Stimulated activated effector memory CD8-positive, alpha-beta T cell treated with anti-CD3 and anti-CD28 coated beads, Interleukin-12 subunit alpha, Interleukin-12 subunit beta, amount 100 ng/mL, for 72 hours (primary cell): Measurements from ENCODE around the gene ZNF668.
A peak's percentile ranks its signal among the peaks of the same experiment; 100 is the strongest.

Experiments used
- ATAC-seq: fragments of 150-1000 bp; cut with Tn5 transposase; 2 replicates; pipeline ENCODE4 v1.10.0; 2021
- DNase-seq, 2 donors: peaks; one replicate each; pipeline ENCODE4 v3.0.0; 2021 to 2022; ENCODE audit warnings: low spot score in 2 of 2
- H3K27ac Mint-ChIP-seq: one replicate; pipeline ENCODE4 v1.8.0; 2022; ENCODE audit warnings: mild to moderate bottlenecking, mixed read lengths
- H3K36me3 Mint-ChIP-seq: one replicate; pipeline ENCODE4 v1.8.0; 2022; ENCODE audit warnings: mild to moderate bottlenecking, mixed read lengths
- H3K4me1 Mint-ChIP-seq: one replicate; pipeline ENCODE4 v1.8.0; 2022; ENCODE audit warnings: mixed read lengths
- H3K4me3 Mint-ChIP-seq: one replicate; pipeline ENCODE4 v1.8.0; 2022; ENCODE audit warnings: mild to moderate bottlenecking, mixed read lengths
- H3K9me3 Mint-ChIP-seq: one replicate; pipeline ENCODE4 v1.8.0; 2022; ENCODE audit warnings: mixed read lengths

The ZNF668 gene

DNA sequence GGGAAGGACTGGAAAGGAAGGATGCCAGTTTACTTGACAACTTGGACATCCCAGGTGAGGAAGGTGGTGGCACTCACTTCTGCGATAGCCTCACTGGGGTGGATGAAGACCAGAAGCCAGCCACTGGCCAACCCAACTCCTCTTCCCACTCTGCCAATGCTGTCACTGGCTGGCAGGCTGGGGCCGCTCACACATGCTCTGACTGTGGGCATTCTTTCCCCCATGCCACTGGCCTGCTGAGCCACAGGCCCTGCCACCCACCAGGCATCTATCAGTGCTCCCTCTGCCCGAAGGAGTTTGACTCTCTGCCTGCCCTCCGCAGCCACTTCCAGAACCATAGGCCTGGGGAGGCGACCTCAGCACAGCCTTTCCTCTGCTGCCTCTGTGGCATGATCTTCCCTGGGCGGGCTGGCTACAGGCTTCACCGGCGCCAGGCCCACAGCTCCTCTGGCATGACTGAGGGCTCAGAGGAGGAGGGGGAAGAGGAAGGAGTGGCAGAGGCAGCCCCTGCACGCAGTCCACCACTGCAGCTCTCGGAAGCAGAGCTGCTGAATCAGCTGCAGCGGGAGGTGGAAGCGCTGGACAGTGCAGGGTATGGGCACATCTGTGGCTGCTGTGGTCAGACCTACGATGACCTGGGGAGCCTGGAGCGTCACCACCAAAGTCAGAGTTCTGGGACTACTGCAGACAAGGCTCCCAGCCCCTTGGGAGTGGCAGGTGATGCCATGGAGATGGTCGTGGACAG, 4.7 kb upstream of the ZNF668 start:
- H3K4me1 Mint-ChIP-seq, result peaks cover 62% of the 10 kb centered on the region

DNA sequence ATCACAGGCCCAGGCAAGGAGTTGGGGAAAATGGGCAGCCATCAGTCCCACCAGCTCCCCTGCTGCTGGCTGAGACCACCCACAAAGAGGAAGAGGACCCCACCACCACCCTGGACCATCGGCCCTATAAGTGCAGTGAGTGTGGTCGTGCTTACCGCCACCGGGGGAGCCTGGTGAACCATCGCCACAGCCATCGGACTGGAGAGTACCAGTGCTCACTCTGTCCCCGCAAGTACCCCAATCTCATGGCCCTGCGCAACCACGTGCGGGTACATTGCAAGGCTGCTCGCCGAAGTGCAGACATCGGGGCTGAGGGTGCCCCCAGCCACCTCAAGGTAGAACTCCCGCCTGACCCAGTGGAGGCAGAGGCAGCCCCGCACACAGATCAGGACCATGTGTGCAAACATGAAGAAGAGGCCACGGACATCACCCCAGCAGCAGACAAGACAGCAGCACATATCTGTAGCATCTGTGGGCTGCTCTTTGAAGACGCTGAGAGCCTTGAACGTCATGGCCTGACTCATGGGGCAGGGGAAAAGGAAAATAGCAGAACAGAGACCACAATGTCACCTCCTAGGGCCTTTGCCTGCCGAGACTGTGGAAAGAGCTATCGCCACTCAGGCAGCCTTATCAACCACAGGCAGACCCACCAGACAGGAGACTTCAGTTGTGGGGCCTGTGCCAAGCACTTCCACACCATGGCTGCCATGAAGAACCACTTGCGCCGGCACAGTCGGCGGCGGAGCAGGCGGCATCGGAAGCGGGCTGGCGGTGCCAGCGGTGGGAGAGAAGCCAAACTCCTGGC, 3.8 kb upstream of the ZNF668 start:
- Mint-ChIP-seq H3K36me3 (peaks cover 78% of the 10 kb centered on the region), H3K27ac (peak overlapping the region; percentile 40), H3K4me3 (no peak overlapping the region), H3K9me3 (no peaks in the 10 kb centered on the region), H3K4me1 (peaks cover 63% of the 10 kb centered on the region)
- ATAC-seq, result no peak
- DNase-seq, result no peak

More for the DNA sequence above, 4.7 kb upstream of the ZNF668 start:
- DNase-seq (no peak), ATAC-seq (no peak)
- H3K36me3 Mint-ChIP-seq, result peaks cover 78% of the 10 kb centered on the region
- H3K9me3 Mint-ChIP-seq, result no peaks in the 10 kb centered on the region
- H3K27ac Mint-ChIP-seq, result peak overlapping the region; percentile 67
- H3K4me3 Mint-ChIP-seq, result no peak overlapping the region

DNA sequence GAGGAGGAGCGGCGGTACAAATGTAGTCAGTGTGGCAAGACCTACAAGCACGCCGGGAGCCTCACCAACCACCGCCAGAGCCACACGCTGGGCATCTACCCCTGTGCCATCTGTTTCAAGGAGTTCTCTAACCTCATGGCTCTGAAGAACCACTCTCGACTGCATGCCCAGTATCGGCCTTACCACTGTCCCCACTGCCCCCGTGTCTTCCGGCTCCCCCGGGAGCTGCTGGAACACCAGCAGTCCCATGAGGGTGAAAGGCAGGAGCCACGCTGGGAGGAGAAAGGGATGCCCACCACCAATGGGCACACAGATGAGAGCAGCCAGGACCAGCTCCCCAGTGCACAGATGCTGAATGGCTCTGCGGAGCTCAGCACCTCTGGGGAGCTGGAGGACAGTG, 3.0 kb upstream of the ZNF668 start:
- Mint-ChIP-seq H3K9me3 (no peaks in the 10 kb centered on the region), H3K36me3 (peaks cover 77% of the 10 kb centered on the region), H3K4me1 (peaks cover 66% of the 10 kb centered on the region), H3K4me3 (no peak overlapping the region), H3K27ac (peak overlapping the region; percentile 40)
- ATAC-seq (no peak), DNase-seq (no peak)

DNA sequence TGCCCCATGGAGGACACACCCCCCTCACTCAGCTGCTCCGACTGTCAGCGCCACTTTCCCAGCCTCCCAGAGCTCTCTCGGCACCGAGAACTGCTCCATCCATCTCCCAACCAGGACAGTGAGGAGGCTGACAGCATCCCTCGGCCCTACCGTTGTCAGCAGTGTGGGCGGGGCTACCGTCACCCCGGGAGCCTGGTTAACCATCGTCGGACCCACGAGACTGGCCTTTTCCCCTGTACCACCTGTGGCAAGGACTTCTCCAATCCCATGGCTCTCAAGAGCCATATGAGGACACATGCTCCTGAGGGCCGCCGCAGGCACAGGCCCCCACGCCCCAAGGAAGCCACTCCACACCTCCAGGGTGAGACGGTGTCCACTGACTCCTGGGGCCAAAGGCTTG, 2.3 kb upstream of the ZNF668 start:
- H3K36me3 Mint-ChIP-seq, result peaks cover 70% of the 10 kb centered on the region
- DNase-seq (peak in 1 of 2 donors; percentile 46), ATAC-seq (no peak)
- H3K27ac Mint-ChIP-seq, result peak overlapping the region; percentile 40
- H3K9me3 Mint-ChIP-seq, result no peaks in the 10 kb centered on the region
- peak overlapping the region; percentile 37 for H3K4me3 Mint-ChIP-seq
- peaks cover 66% of the 10 kb centered on the region for H3K4me1 Mint-ChIP-seq

DNA sequence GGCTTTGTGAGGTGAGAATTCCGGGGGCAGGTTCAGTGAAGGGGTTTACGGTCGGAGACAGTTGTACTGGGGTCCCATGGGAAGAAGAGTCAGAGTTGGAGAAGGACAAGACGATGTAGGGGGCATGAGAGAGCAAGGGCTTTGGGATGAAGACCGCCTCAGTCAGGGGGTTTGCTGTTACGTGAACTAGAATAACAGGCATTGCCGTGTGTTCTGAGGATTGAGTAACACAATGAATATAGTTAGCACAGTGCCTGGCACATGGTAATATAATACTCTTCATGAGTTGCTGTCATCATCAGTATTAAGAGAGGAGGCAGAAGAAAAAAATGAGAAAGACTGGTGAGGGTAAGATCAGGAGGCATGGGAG, 759 bp upstream of the ZNF668 start:
- Mint-ChIP-seq H3K36me3 (peaks cover 56% of the 10 kb centered on the region), H3K27ac (peak overlapping the region; percentile 97), H3K4me1 (peaks cover 52% of the 10 kb centered on the region), H3K9me3 (no peaks in the 10 kb centered on the region), H3K4me3 (peak overlapping the region; percentile 94)
- no peak for DNase-seq
- ATAC-seq, result no peak

DNA sequence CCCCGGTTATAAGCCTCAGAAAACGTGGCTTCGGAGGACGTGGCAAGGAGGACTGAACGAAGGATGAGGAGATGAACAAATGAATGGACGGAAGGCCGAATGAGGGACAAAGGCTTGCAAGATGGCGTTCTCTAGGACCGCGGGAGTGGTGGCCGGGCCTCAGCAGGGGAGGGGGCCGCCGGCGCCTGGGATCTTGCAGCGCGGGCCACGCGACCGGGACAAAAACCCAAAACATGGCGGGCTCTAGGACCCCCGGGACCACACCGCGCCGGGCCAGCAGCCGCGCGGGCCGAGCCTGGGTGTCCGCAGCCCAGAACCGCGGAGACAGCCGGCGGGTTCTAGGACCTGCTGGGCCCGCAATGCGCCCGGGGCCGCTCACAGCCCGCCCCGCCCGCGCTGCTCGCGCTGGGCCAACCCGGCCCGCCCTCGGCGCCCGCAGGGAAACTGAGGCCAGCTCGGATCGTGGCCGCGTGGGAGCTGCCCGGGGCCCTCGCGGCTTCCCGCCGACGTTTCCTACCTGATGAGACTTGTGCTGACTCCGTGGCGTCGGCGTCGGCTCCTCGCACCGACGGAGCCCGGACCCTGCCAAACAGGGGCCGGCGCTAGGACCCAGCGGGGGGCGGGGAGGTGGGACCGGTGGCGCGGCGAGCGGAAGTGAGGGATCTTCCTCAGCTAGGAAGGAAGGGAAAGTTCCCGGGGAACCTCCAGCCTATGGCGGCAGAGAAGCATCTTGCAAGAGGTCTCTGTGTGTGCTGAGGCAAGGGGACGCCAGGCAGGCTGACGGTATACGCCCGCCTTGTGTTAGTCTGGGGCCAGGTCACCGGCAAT, 684 bp downstream of the ZNF668 start:
- DNase-seq (peak; percentile 85 to 97), ATAC-seq (peak; percentile 72)
- Mint-ChIP-seq H3K27ac (peak overlapping the region; percentile 97), H3K9me3 (no peaks in the 10 kb centered on the region), H3K4me3 (peak overlapping the region; percentile 94), H3K4me1 (peaks cover 50% of the 10 kb centered on the region), H3K36me3 (peaks cover 43% of the 10 kb centered on the region)

DNA sequence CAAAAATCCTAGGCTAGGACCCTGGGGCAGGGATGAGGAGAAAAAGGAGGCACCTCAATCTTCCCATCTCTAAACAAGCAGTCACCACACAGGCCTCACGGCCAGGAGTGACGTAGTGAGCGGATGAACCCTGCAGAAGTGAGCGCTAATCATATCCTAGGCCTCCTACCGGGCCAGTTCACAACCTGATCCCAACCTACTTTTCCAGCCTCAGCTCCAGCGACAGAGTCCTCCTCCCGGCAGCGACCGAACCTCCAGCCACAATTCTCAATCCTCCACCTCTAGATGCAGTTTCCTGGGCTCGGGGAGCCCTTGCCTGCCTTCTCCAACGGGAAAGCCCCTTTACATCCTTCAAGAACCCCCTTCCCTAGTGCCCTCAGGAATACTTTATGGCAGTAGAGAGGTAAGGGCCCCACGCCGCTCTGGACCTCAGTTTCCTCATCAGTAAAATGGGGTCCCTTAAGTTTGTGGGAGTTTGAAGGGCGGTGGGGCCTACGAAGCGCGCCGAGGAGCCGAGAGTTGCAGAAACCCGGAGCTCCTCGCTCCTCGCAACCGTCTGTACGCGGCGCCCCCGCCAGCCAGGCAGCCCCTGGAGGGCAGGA, 1.4 kb downstream of the ZNF668 start:
- no peak for DNase-seq
- H3K4me1 Mint-ChIP-seq, result peaks cover 47% of the 10 kb centered on the region
- no peaks in the 10 kb centered on the region for H3K9me3 Mint-ChIP-seq
- H3K36me3 Mint-ChIP-seq, result peaks cover 36% of the 10 kb centered on the region
- ATAC-seq, result peak; percentile 16
- peak overlapping the region; percentile 94 for H3K4me3 Mint-ChIP-seq
- peak overlapping the region; percentile 97 for H3K27ac Mint-ChIP-seq

DNA sequence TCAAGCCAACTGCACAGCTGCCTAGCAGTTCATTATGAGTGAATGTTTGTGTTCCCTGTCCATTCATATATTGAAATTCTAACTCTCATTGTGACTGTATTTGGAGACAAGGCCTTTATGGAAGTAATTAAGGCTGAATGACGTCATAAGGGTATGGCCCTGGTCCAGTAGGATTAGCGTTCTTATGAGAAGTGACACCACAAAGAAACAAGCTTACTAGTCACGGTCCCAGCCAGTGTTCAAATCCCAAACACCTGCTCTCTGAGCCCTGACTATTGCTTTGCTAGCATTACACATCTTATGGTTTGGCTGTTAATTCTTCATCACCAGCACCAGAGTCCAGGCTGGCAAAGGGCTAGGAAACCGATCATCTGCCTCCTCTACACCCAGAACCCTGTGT, 2.2 kb downstream of the ZNF668 start:
- DNase-seq, result peak in 1 of 2 donors; percentile 47
- H3K4me1 Mint-ChIP-seq, result peaks cover 48% of the 10 kb centered on the region
- H3K27ac Mint-ChIP-seq, result peak overlapping the region; percentile 97
- no peaks in the 10 kb centered on the region for H3K9me3 Mint-ChIP-seq
- H3K36me3 Mint-ChIP-seq, result peaks cover 28% of the 10 kb centered on the region
- no peak for ATAC-seq
- H3K4me3 Mint-ChIP-seq, result peak overlapping the region; percentile 94

DNA sequence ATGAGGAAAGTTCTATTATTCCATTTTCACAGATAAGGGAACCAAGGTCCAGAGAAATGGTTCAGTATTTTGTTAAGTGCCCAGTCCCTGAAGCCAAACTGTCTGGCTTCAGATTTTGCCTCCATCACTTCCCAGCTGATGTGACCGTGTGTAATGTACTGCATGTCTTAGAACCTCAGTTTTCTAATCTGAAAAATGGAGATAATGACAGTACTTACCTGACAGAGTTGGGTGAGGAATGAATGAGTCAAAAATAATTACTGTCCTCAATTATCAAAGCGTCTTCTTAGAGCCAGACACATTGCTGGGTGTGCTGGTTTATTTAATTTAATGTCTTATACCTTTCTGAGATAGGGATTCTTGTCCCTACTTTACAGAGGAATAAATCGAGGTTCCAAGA, 6.7 kb downstream of the ZNF668 start:
- no peak for DNase-seq
- no peak for ATAC-seq
- H3K4me3 Mint-ChIP-seq, result no peak overlapping the region
- H3K36me3 Mint-ChIP-seq, result peaks cover 32% of the 10 kb centered on the region
- peaks cover 66% of the 10 kb centered on the region for H3K4me1 Mint-ChIP-seq
- H3K27ac Mint-ChIP-seq, result peak overlapping the region; percentile 91
- no peaks in the 10 kb centered on the region for H3K9me3 Mint-ChIP-seq

DNA sequence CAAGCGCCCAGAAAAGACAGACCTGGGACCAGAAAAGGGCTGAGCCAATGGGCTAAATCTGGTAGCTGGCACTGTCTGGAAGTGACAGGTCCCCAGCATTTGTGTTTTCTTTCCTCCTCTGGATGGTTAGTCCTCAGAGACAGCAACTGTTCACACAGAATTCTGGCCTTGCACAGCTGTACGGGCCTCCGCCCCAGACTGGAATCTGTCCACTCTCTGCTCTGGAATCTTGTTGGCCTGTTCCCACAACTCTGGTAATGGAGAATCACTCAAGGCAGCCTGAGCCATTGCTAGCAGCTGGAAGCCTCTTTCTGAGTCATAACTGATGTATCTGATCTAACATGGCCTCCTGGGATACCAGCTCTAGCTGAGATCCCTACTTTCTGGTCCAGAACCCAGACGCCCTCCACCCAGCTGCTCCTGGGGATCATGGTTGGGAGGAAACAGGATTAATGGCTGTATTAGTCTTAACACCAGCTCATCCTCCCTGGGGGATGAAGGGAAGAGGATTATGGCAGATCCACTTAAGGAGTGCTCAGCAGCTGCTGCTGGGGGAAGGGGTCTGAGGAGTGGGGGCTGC, 9.1 kb downstream of the ZNF668 start:
- ATAC-seq (peak; percentile 57), DNase-seq (no peak)
- H3K27ac Mint-ChIP-seq, result peak overlapping the region; percentile 91
- no peaks in the 10 kb centered on the region for H3K9me3 Mint-ChIP-seq
- H3K36me3 Mint-ChIP-seq, result peaks cover 53% of the 10 kb centered on the region
- peaks cover 74% of the 10 kb centered on the region for H3K4me1 Mint-ChIP-seq
- peak overlapping the region; percentile 71 for H3K4me3 Mint-ChIP-seq

DNA sequence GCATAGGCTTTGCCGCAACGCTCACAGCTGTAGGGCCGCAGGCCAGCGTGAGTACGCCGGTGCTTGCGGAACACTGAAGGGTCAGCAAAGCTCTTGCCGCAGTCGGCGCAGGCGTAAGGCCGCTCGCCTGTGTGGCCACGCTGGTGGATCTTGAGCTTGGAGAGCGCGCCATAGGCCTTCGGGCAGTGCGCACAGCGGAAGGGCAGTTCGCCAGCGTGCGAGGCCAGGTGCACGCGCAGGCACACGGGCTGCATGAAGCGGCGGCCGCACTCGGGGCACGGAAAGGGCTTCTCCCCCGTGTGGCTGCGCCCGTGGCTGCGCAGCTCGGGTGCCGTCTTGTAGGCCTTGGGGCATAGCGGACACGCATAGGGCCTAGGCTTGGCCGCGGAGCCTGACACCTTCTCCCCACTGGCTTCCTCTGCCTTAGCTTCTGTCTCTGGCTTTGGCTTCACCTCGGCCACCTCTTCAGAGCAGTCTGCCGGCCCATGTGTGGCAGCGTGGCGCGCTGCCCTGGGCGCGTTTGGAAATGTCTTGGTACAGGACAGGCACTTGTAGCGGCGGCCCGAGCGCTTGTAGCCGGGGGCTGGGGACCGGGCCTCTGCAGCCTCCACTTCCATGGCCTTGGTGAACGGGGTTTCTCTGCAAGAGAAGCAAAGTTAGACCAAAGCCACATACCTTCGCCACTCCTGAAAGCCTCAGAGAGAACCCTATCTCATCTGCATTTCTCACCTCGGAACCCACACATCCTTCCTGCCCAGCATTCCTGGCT, 10.0 kb downstream of the ZNF668 start:
- ATAC-seq (peak; percentile 76), DNase-seq (peak; percentile 25 to 77)
- Mint-ChIP-seq H3K36me3 (peaks cover 59% of the 10 kb centered on the region), H3K4me1 (peaks cover 70% of the 10 kb centered on the region), H3K4me3 (peak overlapping the region; percentile 71), H3K9me3 (no peaks in the 10 kb centered on the region), H3K27ac (peak overlapping the region; percentile 91)

DNA sequence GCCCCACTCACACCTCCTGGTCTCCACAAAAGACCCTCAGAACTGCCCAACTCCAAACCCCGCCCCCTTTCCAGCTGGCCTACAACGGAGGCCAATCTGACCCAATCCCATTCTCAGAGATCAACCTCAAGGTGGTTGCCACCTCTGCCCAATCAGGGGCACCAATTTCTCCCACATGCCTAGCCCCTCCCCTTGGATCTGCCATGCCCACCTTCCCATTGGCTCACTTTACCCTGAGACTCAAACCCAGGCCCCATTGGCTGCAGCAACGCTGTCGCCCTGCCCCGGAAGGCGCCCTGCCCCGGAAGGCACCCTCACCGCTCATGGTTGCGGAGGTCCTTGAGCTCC, 10.6 kb downstream of the ZNF668 start:
- H3K36me3 Mint-ChIP-seq, result peaks cover 63% of the 10 kb centered on the region
- DNase-seq, result no peak
- peak overlapping the region; percentile 91 for H3K27ac Mint-ChIP-seq
- no peaks in the 10 kb centered on the region for H3K9me3 Mint-ChIP-seq
- ATAC-seq, result no peak
- H3K4me3 Mint-ChIP-seq, result peak overlapping the region; percentile 71
- peaks cover 66% of the 10 kb centered on the region for H3K4me1 Mint-ChIP-seq

DNA sequence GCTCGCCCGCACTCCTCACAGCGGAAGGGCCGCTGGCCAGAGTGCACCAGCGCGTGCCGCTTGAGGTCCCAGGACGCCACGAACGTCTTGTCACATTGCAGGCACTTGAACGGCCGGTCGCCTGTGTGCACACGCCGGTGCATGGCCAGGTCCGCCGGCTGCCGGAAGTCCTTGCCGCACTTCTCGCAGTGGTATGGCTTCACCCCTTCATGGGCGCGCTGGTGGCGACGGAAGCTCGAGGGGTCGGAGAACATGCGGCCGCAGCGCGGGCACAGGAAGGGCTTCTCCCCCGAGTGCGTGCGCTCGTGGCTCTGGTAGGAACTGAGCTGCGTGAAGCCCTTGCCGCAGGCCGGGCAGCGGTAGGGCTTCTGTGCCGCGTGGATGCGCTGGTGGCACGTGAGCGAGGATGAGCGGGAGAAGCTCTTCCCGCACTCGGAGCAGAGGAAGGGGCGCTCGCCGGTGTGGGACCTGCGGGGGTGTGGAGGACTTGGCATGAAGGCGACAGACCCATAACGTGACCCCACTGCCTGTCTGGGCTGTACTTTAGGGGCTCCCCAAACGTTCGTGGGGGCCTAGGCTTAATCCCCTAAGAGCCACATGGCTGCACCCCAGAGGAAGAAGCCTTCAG, 12.1 kb downstream of the ZNF668 start:
- H3K4me3 Mint-ChIP-seq, result no peak overlapping the region
- H3K27ac Mint-ChIP-seq, result no peak overlapping the region
- peaks cover 59% of the 10 kb centered on the region for H3K4me1 Mint-ChIP-seq
- no peaks in the 10 kb centered on the region for H3K9me3 Mint-ChIP-seq
- DNase-seq (no peak), ATAC-seq (no peak)
- peaks cover 74% of the 10 kb centered on the region for H3K36me3 Mint-ChIP-seq
